GM12872 (cell line): ENCODE data around the gene SNN.

Experiments
- CTCF ChIP-seq: IDR thresholded peaks from 3 replicates; pipeline ENCODE4 v1.5.1; 2011; ENCODE audit warnings: low read depth, mild to moderate bottlenecking, low read length, moderate library complexity; ENCODE audit not compliant: insufficient read depth

Gene SNN

DNA sequence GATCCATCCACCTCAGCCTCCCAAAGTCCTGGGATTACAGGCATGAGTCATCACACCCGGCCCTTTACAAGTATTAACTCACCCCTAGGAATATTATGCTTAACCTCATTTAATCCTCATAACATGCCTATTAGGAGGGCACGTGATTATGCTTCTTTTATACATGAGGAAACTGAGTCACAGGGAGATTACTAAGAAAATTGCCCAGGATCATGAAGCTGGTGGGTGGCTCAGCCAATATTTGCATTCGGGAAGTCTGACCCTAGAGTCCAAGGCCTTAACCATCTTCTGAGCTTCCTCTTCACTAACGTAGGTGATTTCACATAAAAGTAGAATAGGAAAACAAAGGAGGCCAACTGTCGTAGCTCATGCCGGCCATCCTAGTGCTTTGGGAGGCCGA is 19.0 kb upstream of the SNN start:
- no peak for TF ChIP-seq CTCF

DNA sequence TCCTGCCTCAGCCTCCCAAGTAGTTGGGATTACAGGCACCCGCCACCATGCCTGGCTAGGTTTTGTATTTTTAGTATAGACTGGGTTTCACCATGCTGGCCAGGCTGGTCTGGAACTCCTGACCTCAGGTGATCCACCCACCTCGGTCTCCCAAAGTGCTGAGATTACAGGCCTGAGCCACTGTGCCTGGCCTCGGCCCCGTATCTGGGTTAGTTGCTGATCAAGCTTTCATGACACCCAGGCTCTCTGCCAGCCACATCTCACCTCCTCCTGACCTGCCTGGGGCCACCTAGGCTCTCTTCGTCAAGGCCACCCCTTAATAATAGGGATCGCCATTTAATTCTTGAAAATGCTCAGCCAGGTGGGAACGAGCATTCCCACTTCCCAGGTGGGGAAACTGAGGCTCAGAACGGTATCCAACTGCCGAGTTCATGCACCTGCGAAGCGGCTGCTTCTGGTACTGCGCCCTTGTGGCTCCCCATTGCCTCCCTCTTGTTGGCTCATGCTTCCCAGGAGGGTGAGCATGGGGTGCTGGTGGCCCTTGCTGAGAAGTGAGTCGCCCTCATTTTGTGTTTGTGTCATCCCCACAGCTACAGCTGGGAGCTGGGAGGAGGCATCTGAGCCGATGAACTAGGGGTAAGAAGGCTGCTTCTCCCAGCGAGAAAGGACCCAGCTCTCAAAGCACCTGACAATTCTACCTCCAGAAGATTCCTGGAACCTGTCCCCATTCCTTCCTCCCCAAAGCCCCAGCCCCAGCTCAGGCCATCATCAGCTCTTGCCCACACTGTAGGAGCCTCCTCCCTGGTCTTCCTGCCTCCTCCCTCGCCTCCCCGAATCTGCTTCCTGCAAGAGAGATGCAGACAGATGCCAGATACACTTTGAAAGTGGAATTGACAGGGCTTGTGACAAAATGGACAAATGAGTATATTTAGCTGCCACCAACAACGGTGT is 17.3 kb upstream of the SNN start:
- TF ChIP-seq CTCF, result no peak

DNA sequence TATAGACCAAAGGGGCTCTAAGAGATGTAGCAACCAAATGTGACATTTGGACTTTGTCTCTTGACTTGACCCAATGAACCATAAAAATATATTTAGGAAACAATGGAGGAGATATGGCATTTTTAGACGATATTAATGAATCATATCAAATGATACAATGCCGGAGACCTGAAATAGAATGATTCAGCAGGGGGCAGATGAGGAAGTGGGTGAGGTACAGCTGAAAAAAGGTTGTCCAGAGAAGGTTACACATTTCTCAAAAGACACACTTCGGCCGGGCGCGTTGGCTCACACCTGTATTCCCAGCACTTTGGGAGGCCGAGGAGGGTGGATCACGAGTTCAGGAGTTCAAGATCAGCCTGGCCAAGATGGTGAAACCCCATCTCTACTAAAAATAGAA is 16.5 kb upstream of the SNN start:
- no peak for TF ChIP-seq CTCF

GRCh38 chr16:11655655-11656054 is 12.6 kb upstream of the SNN start:
- TF ChIP-seq CTCF, result no peak

- no peak for TF ChIP-seq CTCF
Measured at GRCh38 chr16:11657556-11657955, 10.7 kb upstream of the SNN start.

DNA sequence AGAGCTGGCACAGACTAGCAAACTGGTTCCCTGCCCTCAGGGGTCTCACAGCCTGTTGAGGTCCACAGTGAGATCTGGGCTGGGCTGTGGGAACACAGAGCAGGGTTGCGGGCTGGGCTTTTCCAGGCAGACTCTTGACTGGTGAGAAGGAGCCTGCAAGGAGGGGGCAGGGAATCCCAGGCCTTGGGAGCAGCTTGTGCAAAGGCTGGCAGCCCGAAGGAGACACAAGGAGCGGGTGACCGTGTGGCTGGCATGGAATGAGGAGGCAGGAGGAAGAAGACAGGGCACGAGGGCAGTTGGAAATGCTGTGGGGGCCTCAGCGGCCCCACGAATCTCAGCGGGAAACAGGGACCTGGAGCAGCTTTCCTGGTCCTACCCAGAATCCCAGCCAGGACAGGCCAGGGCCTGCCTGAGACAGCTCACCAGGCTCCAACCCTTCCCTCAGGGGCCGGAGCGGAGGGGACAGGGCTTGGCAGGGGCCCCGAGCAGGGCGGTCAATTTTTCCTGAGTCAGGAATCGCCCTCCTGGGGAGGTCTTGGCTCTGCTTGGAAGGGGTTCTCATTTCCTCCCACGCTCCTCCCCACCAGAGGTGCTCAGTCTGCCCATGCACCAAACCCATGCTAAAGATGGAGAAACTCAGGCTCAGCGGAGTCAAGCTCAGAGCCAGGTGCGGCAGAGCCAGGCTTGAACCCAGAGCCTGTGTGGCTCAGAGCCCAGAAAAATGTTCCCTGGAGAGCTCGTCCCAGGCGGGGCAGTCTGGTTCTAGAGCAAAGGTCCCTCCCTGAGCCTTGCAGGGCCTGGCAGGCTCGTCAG is 9.2 kb upstream of the SNN start:
- TF ChIP-seq CTCF, result no peak

- no peak for TF ChIP-seq CTCF
Measured at GRCh38 chr16:11660565-11660964, 7.7 kb upstream of the SNN start.
